NOMO-1 (cell line): ENCODE data around the gene RER1.

Source experiments
- DNase-seq, 2 experiments: peaks; one replicate each; lab custom pipeline; 2025; ENCODE audit not compliant: unreplicated experiment in 2 of 2; lab: John Stamatoyannopoulos, UW

Gene RER1

DNA sequence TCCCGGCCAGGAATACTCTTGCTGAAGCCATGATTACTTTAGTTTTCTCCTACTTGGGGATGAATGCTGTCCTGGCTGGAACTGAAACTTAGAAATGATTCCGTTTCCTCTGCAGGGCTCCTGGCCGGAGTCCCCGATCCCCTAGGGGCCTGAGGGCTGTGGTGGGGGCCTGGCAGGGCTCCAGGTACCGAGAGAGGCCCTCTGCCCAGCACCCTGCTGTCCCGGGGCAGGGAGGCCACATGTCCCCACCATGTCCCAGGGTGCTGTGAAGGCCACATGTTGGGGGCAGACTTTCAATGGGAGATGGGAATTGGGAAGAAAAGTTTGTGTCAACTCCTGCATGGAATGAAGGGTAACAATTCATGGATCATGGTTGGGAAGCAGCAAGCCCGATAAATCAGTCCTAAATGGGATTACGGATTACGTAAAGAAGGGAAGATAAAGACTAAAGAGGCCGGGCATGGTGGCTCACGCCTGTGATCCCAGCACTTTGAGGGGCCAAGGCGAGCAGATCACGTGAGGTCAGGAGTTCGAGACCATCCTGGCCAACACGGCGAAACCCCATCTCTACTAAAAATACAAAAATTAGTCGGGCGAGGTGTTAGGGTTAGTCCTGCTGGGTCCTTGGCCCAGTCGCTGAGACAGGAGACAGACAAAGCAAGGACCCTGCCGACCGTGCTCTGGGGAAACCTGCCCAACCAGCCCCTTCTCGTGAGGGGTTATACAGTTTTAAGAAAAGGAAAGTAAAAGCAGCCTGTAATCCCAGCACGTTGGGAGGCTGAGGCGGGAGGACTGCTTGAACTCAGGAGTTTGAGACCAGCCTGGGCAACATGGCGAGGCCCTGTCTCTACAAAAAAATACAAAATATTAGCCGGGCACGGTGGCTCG is 37.8 kb upstream of the RER1 start:
- no peak for DNase-seq

DNA sequence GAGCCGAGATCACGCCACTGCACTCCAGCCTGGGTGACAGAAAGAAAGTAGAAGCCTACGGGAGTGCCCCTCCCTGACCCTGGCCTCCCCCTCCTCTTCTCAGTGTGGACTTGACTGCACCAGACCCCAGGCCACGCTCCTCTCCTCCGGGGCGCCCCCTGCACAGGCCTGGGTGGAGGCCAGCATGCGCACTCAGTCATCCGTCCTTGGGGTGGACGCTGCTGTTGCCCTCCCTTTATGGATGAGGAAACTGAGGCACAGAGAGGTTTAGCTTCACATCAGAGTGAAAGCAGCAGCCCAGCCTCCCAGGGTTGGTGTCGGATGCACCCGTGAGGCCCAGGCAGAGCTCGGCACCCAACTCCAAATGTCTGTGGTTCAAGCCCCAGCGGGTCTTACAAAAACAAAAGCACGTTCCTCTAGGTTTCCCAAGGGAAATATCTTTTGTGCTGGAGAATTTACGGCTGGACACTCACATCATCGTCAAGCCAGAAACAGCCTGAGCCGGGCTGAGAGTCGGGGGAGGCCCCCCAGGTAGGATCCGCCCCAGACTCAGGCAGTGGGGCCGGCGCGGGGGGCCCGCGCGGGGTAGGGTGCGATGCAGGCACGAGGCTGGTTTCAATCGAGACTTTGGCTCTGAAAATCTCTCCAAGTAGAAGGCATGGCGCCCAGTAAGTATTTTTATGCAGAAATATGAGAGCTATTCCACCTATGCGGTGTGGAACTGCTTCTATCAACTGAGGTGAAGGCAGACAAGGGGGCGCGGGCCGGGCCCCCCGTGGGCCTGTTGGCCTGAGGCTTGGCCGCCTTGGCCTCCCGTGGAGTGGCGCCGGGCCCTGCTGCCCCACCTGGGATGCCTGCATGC is 36.9 kb upstream of the RER1 start:
- no peak for DNase-seq

DNA sequence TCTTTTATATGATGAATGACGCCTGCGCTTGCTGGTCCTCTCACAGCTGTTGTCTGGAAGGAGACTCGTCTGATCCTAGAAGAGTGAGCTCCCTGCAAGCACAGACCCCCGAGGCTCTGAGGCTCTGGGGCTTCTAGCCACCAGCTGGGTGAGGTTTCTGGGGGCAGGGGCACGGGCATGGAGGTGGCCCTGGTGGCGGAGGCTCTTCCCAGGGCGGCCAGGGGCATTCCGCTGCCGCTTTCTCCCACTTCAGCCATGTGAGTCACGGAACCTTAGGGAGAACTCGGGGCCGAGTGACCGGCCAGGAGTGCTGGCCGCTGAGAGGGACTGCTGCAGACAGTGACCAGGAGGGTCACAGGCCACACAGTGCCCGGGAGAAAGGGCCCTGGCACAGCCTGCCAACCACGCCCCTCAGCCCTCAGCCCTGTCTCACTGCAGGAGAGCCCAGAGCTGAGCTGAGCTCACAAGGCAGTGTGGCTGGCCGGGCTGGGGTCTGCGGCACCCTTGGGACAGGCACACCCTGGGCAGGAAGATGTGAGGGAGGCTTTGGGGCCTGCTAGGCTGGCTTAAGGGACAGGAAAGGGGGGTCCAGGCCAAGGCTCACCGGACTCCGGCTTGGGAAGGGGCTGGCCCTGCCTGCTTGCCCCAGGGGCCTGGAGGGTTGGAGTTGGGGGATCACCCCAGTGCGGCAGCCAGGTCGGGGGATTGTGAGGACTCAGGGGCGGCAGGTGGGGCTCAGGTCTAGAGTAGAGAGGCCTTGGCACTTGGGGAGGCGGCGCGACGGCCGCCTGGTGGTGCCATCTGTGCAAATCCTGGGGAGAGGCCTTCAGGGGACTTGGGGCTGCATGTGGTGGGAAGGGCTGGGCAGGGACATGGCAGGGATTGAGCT is 36.0 kb upstream of the RER1 start:
- DNase-seq, result no peak

DNA sequence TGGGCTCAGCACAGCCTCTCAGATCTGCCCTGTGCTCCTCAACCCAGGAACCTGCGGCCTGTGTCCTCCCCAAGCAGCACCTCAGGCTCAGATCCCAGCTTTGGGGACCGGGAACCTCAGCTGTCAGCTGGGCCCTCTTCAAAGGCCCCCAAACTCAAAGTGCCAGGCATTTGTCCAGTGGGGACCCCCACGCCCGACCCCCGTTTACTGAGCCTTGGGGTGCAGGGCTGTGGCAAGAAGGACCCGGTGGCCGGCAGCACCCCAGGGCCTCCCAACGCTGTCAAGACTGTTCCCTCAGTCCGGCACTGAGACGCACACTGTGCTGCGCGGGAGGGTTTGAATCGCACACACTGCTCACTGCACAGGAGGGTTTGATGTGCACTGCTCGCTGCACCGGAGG is 35.2 kb upstream of the RER1 start:
- DNase-seq, result no peak

DNA sequence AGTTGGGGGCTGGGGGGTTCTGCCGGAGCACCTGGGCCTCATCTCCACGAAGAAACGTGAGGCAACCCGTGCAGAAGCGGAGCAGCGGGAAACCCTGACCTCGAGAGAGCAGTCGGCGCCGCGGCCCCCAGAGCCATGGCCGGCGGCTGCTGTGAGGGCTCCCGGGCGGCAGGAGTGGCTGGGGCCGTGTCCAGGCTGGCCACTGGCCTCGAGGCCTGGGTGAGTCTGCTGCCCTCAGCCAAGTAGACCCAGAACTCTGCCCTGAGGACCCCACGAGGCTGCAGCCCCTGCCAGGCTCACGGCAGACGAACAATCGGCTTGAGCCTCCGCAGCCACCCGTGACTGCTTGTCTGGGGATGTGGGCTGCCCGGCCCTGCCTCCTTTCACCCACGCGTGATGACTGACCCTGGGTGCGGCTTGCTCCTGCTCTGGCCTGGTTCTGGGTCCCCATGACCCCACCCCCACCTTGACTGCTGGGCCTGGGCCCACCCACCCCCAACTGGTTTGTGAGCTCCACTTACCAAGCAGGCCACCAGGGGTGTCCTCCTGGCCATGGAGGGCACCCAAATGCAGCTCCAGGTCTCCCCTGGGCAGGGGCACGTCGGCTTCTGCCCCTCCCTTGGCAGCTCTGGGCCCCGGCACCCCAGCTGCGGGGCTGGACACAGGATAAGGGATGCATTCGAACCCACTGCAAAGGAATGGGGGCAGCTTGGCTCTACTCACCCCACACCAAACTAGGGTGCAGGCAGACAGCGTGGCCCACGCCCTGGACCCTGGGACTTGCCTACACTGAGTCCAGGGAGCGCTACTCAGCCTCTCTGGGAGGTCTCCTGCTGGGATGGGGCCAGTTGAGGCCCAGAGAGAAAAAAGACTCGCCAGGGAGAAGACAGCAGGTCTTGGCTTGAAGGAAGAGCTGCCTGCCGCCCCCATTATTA is 34.5 kb upstream of the RER1 start:
- DNase-seq, result no peak

DNA sequence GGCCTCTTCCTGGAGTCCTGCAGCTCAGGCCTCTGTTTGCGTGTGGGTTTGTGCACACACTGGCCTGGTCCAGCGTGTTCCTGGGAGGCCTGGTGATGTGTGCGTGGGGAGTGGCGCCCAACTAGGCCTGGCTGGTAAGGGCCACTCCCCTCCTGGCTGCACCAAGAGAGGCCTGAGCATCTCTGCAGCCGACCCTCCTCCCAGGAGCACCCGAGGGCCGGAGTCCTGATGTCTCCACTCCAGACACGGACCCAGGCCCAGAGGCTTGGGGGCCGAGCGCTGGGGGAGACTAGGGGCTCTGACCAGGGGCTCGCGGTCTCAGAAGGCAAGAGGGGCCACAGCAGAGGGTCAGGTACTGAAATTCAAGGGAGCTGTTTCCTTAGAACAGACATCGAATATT is 33.6 kb upstream of the RER1 start:
- DNase-seq, result no peak

DNA sequence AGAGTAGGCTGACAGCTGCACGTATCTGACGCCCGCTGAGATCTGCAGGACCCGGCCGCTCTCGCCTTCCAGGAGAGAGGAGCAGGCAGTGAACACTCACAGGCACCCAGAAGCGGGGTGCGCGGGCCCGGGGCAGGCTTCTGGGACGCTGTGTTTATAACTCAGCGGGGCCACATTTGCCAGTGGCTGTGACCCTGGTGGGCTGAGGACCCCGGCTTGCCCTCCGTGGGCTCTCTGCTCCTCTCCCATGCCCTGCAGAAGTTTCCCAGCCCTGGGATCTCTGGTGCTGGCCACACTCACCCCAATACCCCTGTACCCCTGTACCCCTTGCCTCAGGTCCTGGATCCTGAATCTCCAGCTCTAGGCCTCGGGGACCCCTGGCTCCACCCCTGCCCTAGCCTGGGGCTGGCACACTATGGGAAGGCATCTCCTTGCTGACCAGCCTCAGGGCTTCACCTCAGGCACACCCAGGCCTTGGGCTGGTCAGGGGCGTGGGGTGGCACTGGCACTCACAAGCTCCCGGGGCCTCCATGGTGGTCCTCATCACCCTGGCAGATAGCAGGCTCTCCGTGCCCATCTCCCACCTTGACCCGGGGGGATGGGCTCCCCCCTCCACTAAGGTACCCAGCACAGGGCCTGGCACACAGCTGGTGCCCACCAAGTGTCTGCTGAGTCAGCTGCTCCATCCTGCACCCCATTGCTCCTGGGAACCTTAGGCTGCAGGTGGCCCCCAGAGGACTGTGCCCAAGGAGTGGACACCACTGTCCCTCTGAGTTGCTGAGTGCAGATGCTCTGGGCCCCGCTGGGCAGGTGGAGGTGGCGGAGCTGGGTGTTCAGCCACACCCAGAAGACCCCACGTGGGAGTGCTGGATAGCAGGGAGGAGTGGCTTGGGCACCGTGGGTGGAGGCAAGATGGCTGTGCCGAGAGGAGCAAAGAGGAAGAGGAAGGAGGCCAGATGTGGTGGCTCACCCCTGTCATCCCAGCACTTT is 32.7 kb upstream of the RER1 start:
- no peak for DNase-seq

DNA sequence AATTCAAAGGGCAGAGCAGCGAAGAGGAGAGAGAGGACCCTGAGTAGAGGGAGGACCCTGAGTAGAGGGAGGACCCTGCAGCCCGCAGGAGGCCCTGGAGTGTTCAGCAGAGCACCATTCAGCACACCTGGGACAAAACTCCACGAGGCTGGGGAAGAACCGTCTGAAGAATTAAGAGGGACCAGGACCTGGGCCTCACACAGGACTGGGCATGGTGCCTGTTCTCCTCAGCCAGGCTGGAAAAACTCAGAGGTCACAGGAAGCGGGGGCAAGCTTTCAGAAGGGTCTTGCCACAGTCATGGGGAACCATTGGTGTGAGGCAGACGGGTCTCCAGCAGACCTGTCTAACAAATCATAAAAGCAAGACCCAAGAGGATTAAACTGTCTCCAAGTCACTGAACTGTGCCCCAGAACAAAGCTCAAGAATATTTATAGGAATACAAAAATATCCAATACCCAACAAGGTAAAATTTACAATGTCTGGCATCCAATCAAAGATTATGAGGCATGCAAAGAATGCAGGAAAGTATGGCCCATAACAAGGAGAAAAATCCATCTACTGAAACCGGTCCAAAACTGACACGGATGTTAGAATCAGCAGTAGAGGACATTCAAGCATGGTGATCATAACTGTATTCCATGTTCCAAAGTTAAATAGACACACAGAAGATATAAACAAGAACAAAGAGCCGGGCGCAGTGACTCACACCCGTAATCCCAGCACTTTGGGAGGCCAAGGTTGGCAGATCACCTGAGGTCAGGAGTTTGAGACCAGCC is 30.9 kb upstream of the RER1 start:
- no peak for DNase-seq

DNA sequence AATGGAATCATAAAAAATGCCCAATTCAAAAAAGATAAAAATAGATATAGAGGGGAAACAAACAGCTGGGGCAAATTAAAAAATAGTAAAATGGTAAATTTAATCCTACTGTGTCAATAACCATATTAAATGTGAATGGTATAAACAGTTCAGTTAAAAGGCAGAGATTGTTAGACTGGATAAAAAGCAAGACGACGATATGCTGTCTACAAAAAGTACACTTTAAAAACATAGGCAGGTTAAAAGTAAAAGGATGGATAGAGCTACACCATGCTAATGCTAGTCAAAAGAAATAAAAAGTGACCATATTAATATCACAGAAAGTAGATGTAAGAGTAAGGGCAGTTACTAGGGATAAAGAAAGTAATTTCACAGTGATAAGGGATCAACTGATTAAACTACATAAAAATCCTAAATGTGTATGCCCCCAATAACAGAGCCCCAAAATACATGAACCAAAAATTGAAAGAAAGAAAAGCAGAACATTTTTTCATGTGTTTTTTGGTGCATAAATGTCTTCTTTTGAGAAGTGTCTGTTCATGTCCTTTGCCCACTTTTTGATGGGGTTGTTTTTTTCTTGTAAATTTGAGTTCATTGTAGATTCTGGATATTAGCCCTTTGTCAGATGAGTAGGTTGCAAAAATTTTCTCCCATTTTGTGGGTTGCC is 27.7 kb upstream of the RER1 start:
- DNase-seq, result no peak

DNA sequence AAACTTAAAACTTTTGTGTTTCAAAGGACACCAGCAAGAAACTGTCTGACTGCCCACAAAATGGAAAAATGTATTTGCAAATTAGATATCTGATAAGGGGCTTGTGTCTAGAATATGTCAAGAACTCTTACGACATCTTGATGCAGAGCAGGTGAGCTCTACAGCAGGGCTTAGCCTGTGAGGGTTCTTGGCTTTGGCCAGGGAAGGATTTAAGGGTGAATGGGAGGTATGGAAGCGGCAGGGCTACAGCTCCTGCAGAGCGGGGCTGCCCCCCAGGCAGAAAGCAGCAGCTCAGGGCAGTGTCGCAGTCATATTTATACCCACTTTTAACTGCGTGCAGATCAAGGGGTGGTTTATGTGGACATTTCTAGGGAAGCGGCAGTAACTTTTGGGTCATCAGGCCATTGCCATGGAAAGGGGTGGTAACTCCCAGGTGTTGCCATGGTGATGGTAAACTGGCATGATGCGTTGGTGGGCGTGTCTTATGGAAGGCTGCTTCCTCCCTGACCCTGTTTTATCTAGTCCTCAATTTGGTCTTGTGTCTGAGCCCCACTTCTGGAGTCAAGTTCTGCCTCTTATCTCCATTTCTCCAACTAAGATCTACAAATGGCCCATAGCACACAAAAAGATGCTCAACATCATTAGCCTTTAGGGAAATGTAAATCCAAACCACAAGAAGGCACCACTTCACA is 23.4 kb upstream of the RER1 start:
- DNase-seq, result no peak

DNA sequence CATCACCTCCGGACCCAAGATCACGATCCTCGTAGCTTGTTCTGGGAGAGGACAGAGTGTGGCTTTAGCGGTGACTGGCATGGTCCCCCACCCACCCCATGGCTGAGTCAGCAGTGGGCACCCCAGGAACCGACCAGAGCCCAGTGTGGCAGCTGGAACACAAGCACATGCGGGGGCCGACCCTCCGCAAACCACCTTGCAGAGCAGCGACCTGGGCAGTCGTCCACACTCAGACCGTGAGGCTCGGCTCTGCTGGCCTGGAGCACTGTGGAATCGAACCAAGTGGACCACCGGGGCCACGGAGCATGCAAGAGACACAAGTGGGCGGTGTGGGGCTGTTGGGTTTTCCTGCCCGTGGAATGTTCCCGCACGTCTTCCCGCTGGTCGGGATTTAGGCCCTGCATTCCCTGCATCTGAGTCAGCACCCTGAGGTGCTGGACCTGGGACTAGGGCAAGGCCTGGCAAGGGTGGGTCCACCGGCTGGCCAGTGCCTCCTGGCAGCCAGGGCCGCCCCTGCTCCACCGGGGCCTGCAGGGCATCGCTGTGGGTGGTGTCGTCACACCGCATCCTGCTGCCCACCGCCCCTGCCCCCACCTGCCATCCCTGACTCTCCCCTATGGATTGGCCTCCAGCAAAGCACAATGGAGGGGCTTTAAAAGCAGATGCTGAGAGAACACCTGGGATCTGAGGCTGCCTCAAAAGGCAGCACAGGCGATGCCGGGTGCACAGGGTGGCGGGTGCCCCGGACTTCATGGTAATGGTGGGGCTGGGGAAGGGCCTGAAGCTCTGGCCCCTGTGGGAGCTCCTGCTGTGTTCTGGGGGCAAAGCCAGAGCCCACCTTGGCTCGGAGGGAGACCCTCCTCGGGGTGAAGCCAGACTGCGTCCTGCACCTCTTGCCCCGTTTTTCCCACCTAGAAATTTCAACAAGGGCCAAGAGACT is 18.8 kb upstream of the RER1 start:
- no peak for DNase-seq

DNA sequence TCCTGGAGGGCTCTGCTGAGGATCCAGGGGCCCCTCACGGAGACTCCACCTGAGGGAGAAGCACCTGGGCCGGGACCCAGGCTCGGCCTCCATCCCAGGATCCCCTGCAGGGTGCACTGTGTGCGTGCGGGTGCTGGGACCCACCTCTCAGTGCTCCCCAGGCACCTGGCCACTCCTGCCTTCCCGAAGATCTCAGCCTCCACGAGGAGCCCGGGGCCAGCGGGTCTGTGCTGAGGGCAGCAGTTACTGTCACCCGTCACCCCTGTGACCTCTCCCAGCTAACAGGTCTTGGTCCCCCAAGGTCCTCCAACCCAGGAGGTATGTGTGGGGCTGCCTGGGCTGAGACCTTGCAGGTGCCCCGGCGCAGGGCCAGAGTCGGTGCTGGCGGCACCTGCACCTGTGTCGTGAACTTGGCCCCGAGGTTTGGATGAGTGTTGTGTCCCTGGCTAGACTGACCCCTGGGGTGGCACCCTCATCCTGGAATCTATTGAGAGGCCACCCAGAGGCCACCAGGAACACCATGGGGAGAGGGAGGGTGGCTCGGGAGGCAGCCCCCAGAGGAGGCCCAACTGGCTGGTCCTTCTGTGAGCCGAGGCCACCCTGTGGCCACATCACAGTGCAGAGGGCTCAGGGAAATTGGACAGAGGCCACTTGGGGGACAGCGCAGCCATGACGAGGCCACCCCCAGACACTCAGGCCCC is 17.9 kb upstream of the RER1 start:
- DNase-seq, result no peak

DNA sequence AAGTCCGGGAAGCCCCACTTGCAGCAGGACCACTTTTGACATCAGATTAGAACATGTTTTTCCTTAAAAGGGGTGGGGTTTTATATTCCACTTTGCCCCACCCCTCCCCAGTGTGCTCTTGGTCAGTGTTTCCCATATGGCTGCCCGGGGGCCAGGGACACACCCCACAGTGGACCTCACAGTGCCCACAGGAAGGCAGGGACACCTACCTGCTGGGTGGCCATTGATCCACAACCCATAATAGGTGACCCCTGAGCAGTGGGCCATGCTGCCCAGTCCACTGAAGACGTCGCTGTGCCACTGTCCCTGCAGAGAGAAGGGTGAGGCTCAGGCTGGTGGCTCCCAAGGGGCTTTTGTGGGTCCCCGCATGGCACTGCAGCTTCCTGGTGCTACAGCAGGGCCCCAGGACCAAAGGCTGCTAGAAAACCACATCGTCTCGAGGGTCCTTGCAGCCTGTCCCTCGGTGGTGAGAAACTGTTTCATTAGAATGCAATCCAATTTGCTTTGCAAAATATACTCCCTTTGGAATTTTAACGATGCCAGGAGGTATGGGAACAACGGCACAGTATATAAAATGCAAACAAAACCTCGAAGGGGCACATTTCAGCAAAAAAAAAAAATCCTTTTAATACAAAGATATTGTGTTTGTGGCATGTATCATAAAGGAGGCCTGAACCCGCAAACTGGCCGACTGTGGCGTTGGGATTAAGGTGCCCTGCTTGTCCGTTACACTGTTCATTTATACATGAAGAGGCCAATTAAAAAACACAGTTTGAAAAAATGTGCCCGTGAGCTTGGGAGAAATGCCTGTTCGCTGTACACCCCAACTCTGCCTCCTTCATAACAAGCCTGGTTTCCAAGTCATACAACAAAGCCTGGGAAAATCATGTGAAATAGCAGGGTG is 17.1 kb upstream of the RER1 start:
- DNase-seq, result no peak

DNA sequence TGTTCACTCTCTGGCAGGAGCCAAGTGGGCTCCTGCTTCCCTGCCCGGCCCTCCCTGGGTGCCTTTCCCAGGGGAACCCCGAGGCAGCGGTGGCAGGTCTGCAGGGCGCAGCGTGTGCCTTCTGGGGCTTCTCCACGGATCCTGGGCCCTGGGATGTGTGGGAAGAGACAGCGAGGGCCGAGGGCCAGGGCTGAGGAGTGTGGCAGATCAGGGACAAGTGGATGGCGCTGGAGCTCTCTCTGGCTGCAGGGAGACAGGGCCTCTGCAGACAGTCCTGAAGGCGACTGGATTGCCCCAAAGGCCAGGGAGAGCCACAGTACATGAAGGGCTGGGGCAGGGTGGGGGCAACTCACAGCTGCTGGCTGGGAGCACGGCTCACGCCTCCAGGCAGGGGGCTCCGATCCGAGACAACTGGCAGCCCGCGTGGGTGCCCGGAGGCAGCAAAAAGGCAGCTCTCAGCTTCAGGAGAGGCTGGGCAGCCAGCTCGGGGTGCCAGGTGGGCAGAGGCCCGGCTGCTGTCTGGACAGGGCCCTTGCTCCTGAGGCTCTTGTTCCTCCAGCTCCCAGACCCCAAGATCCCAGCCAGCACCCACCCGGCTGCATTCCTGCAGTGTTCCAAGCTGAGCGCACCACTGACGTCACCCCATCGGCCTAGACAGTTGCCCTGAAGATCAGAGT is 16.3 kb upstream of the RER1 start:
- DNase-seq, result no peak
